Naive B cell (primary cell): Measurements from ENCODE around the gene NWD2. TPM values are rescaled to one million over a fixed set of nuclear protein-coding genes. Genes with fewer than 3 reads are reported as not detected.
"Not testable (repeated sequence)": the region's sequence is repeated elsewhere in the genome, so short reads cannot be mapped to it uniquely, and the experiment has no call there.

ENCODE experiments used
- ATAC-seq, 2 donors: fragments of 150-1000 bp; cut with Tn5 transposase; 2 replicates each; pipeline ENCODE4 v1.10.0; 2021; ENCODE audit warnings: low read depth in 2 of 2, mild to moderate bottlenecking in 2 of 2, moderate library complexity in 2 of 2
- DNase-seq: peaks from one replicate; pipeline ENCODE4 v3.0.0; 2022
- H3K27ac Mint-ChIP-seq, 6 donors: one replicate each; pipeline ENCODE4 v1.8.0; 2020 to 2022; ENCODE audit warnings: mild to moderate bottlenecking in 6 of 6, mixed read lengths in 6 of 6, moderate library complexity in 5 of 6, inconsistent platforms in 2 of 6
- H3K27me3 Mint-ChIP-seq, 3 donors: one replicate each; pipeline ENCODE4 v1.8.0; 2021 to 2022; ENCODE audit warnings: mixed read lengths in 3 of 3, mild to moderate bottlenecking in 1 of 3
- H3K36me3 Mint-ChIP-seq, 2 donors: one replicate each; pipeline ENCODE4 v1.8.0; 2020 to 2022; ENCODE audit warnings: mixed read lengths in 2 of 2, inconsistent platforms in 1 of 2, mild to moderate bottlenecking in 1 of 2
- H3K4me1 Mint-ChIP-seq, 3 donors: one replicate each; pipeline ENCODE4 v1.8.0; 2020 to 2022; ENCODE audit warnings: mixed read lengths in 3 of 3, inconsistent platforms in 1 of 3, mild to moderate bottlenecking in 1 of 3, moderate library complexity in 1 of 3
- H3K4me3 Mint-ChIP-seq, 8 donors: one replicate each; pipeline ENCODE4 v1.8.0; 2020 to 2022; ENCODE audit warnings: mild to moderate bottlenecking in 8 of 8, mixed read lengths in 8 of 8, moderate library complexity in 8 of 8, inconsistent platforms in 2 of 8
- H3K9me3 Mint-ChIP-seq, 7 donors: one replicate each; pipeline ENCODE4 v1.8.0; 2020 to 2022; ENCODE audit warnings: mixed read lengths in 7 of 7, mild to moderate bottlenecking in 5 of 7, inconsistent platforms in 2 of 7, moderate library complexity in 1 of 7
- polyA plus RNA-seq, 6 donors: library from polyadenylated mRNA; unstranded; fragments of 300-500 nt; fragmentation: Illumina TruSeq; gene quantifications; one replicate each; pipeline ENCODE4 v1.2.3, GENCODE V29; 2021; ENCODE audit warnings: low read depth in 6 of 6

The NWD2 gene
- polyA plus RNA-seq, 6 donors from 2014 or later: not detected

GRCh38 chr4:37490391-37491347 lies 246.1 kb downstream of the NWD2 start:
- no peak overlapping the region for H3K4me3 Mint-ChIP-seq
- no peak for DNase-seq
- no peak overlapping the region for H3K27ac Mint-ChIP-seq
- H3K36me3 Mint-ChIP-seq: no peaks in the 10 kb centered on the region
- H3K9me3 Mint-ChIP-seq: peaks cover 2 to 11% (median 7%) of the 10 kb centered on the region in 7 donors
- ATAC-seq: no peak
- H3K4me1 Mint-ChIP-seq: no peaks in the 10 kb centered on the region
- H3K27me3 Mint-ChIP-seq: peaks cover 8 to 11% (median 8%) of the 10 kb centered on the region in 3 donors

GRCh38 chr4:37495353-37495752 lies 250.8 kb downstream of the NWD2 start:
- not testable (repeated sequence) for H3K4me1 Mint-ChIP-seq, H3K27ac Mint-ChIP-seq, ATAC-seq, H3K36me3 Mint-ChIP-seq, H3K4me3 Mint-ChIP-seq, DNase-seq
- H3K27me3 Mint-ChIP-seq: peaks cover 0 to 13% (median 0%) of the 10 kb centered on the region in 3 donors
- peaks cover 2 to 17% (median 11%) of the 10 kb centered on the region in 7 donors for H3K9me3 Mint-ChIP-seq
